ENCODE measurements around the gene SPON2. TPM values are rescaled to one million over a fixed set of nuclear protein-coding genes. Genes with fewer than 3 reads are reported as not detected.

The SPON2 gene
- total RNA-seq, 1 experiment from 2014 or later: 6.6 TPM

DNA sequence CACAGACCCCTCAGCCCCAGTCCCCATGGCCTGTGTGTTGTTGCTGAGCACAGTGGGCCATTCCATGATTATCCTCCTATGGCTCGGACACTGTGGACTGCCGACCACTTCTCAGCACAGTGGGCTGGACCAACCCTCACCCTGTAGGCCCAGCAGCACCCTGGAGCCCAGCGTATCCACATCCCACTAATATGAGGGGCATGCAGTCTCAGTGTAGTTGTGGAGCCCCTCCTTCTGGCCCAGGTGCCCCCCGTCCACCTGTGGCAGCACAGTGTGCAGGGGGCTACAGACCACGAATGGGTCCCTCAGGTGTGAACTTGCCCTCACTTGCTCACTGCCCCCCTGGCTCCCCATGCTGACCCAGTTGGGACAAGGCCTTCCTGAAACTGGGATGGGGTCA, 7.9 kb downstream of the SPON2 start (continued):
- TF ChIP-seq STAT6 (CRISPR knock-in tag; conservative IDR thresholded peaks at IDR 0.05; ENCODE audit: low read depth) (no peak), FOXP4 (CRISPR knock-in tag; IDR thresholded peaks at IDR 0.05) (no peak), FOXK1 (CRISPR knock-in tag; IDR thresholded peaks at IDR 0.05) (no peak)

- ATAC-seq: no peak
- Mint-ChIP-seq H3K36me3 (no peaks in the 10 kb centered on the region), H3K4me3 (no peak overlapping the region), H3K27me3 (ENCODE audit: low read depth) (peaks cover 51% of the 10 kb centered on the region), H3K9me3 (peaks cover 15% of the 10 kb centered on the region), H3K4me1 (peaks cover 2% of the 10 kb centered on the region; the same call in 1 of the 2 replicates), H3K27ac (no peak overlapping the region)
- ChIA-PET POLR2A (no interaction called here), CTCF (no interaction called here)
- DNase-seq (ENCODE audit: low spot score): no peak
- TF ChIP-seq, protein P1, sequence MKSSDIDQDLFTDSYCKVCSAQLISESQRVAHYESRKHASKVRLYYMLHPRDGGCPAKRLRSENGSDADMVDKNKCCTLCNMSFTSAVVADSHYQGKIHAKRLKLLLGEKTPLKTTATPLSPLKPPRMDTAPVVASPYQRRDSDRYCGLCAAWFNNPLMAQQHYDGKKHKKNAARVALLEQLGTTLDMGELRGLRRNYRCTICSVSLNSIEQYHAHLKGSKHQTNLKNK (CRISPR knock-in tag; IDR thresholded peaks at IDR 0.05): no peak
- TF ChIP-seq, protein P2, sequence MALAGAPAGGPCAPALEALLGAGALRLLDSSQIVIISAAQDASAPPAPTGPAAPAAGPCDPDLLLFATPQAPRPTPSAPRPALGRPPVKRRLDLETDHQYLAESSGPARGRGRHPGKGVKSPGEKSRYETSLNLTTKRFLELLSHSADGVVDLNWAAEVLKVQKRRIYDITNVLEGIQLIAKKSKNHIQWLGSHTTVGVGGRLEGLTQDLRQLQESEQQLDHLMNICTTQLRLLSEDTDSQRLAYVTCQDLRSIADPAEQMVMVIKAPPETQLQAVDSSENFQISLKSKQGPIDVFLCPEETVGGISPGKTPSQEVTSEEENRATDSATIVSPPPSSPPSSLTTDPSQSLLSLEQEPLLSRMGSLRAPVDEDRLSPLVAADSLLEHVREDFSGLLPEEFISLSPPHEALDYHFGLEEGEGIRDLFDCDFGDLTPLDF (CRISPR knock-in tag; IDR thresholded peaks at IDR 0.05): no peak
- TF ChIP-seq, protein P3, sequence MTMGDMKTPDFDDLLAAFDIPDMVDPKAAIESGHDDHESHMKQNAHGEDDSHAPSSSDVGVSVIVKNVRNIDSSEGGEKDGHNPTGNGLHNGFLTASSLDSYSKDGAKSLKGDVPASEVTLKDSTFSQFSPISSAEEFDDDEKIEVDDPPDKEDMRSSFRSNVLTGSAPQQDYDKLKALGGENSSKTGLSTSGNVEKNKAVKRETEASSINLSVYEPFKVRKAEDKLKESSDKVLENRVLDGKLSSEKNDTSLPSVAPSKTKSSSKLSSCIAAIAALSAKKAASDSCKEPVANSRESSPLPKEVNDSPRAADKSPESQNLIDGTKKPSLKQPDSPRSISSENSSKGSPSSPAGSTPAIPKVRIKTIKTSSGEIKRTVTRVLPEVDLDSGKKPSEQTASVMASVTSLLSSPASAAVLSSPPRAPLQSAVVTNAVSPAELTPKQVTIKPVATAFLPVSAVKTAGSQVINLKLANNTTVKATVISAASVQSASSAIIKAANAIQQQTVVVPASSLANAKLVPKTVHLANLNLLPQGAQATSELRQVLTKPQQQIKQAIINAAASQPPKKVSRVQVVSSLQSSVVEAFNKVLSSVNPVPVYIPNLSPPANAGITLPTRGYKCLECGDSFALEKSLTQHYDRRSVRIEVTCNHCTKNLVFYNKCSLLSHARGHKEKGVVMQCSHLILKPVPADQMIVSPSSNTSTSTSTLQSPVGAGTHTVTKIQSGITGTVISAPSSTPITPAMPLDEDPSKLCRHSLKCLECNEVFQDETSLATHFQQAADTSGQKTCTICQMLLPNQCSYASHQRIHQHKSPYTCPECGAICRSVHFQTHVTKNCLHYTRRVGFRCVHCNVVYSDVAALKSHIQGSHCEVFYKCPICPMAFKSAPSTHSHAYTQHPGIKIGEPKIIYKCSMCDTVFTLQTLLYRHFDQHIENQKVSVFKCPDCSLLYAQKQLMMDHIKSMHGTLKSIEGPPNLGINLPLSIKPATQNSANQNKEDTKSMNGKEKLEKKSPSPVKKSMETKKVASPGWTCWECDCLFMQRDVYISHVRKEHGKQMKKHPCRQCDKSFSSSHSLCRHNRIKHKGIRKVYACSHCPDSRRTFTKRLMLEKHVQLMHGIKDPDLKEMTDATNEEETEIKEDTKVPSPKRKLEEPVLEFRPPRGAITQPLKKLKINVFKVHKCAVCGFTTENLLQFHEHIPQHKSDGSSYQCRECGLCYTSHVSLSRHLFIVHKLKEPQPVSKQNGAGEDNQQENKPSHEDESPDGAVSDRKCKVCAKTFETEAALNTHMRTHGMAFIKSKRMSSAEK (CRISPR knock-in tag; IDR thresholded peaks at IDR 0.05; ENCODE audit: borderline replicate concordance): no peak
- TF ChIP-seq GTF2I (CRISPR knock-in tag; conservative IDR thresholded peaks at IDR 0.05): no peak
- TF ChIP-seq ZNF219 (CRISPR knock-in tag; IDR thresholded peaks at IDR 0.05; ENCODE audit: borderline replicate concordance): no peak
- TF ChIP-seq NFYB (CRISPR knock-in tag; conservative IDR thresholded peaks at IDR 0.05; ENCODE audit: low read depth): no peak
- TF ChIP-seq ZNF263 (CRISPR knock-in tag; IDR thresholded peaks at IDR 0.05; ENCODE audit: low read depth): no peak
- no peak for TF ChIP-seq ZNF281 (CRISPR knock-in tag; IDR thresholded peaks at IDR 0.05)
- TF ChIP-seq TEAD1 (CRISPR knock-in tag; IDR thresholded peaks at IDR 0.05): no peak
- no peak for TF ChIP-seq SMAD4 (CRISPR knock-in tag; IDR thresholded peaks at IDR 0.05)
- TF ChIP-seq JUN (CRISPR knock-in tag; IDR thresholded peaks at IDR 0.05): no peak
- TF ChIP-seq, protein P4, sequence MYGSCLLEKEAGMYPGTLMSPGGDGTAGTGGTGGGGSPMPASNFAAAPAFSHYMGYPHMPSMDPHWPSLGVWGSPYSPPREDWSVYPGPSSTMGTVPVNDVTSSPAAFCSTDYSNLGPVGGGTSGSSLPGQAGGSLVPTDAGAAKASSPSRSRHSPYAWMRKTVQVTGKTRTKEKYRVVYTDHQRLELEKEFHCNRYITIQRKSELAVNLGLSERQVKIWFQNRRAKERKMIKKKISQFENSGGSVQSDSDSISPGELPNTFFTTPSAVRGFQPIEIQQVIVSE (CRISPR knock-in tag; IDR thresholded peaks at IDR 0.05; ENCODE audit: borderline replicate concordance): no peak
- TF ChIP-seq TP53 (CRISPR knock-in tag; IDR thresholded peaks at IDR 0.05): no peak
- no peak for TF ChIP-seq ZNF425 (CRISPR knock-in tag; conservative IDR thresholded peaks at IDR 0.05)
- TF ChIP-seq KAT7 (CRISPR knock-in tag; IDR thresholded peaks at IDR 0.05; ENCODE audit: borderline replicate concordance): no peak
- TF ChIP-seq EMX1 (CRISPR knock-in tag; IDR thresholded peaks at IDR 0.05): no peak
- TF ChIP-seq MYBL2 (CRISPR knock-in tag; IDR thresholded peaks at IDR 0.05): no peak
These were observed 8.3 kb downstream of the SPON2 start for GRCh38 chr4:1164040-1164439.
